ENCODE measurements around the gene SEMA4D. TPM values are rescaled to one million over a fixed set of nuclear protein-coding genes. Genes with fewer than 3 reads are reported as not detected.

SEMA4D gene
- total and polyA plus RNA-seq, 2 of the 13 experiments (the other 11 are each of a cell fraction or from before 2014, with no cell fraction given) = 0.13 to 0.16 TPM

- no peak overlapping the region for H3K4me3 ChIP-seq (replicated peaks in 1 of 3; ENCODE audit: insufficient read depth in 1 of 3, low read depth in 2 of 3, low read length in 3 of 3)
- 35% methylated on average over 8 of the region's 11 CpGs for WGBS (ENCODE audit: low lambda C conversion rate)
- FAIRE-seq (no peak), ATAC-seq (no peak), DNase-seq (ENCODE audit: low spot score) (no peak)
- CTCF ChIA-PET (ENCODE audit: low intra/inter-chr PET ratio, low total read pairs) = no interaction called here
- no peak overlapping the region for H2AFZ ChIP-seq (ENCODE audit: low read length)
- TF ChIP-seq ZNF687 (CRISPR knock-in tag; IDR thresholded peaks at IDR 0.05) = no peak
- TF ChIP-seq ISL2 (CRISPR knock-in tag; IDR thresholded peaks at IDR 0.05) = no peak
- TF ChIP-seq ZNF552 (CRISPR knock-in tag; IDR thresholded peaks at IDR 0.05; ENCODE audit: borderline replicate concordance) = no peak
- TF ChIP-seq, protein P1, sequence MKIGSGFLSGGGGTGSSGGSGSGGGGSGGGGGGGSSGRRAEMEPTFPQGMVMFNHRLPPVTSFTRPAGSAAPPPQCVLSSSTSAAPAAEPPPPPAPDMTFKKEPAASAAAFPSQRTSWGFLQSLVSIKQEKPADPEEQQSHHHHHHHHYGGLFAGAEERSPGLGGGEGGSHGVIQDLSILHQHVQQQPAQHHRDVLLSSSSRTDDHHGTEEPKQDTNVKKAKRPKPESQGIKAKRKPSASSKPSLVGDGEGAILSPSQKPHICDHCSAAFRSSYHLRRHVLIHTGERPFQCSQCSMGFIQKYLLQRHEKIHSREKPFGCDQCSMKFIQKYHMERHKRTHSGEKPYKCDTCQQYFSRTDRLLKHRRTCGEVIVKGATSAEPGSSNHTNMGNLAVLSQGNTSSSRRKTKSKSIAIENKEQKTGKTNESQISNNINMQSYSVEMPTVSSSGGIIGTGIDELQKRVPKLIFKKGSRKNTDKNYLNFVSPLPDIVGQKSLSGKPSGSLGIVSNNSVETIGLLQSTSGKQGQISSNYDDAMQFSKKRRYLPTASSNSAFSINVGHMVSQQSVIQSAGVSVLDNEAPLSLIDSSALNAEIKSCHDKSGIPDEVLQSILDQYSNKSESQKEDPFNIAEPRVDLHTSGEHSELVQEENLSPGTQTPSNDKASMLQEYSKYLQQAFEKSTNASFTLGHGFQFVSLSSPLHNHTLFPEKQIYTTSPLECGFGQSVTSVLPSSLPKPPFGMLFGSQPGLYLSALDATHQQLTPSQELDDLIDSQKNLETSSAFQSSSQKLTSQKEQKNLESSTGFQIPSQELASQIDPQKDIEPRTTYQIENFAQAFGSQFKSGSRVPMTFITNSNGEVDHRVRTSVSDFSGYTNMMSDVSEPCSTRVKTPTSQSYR (CRISPR knock-in tag; IDR thresholded peaks at IDR 0.05; ENCODE audit: borderline replicate concordance) = no peak
- no peak for TF ChIP-seq ZNF703 (CRISPR knock-in tag; IDR thresholded peaks at IDR 0.05; ENCODE audit: borderline replicate concordance)
- no peak for TF ChIP-seq HHEX (CRISPR knock-in tag; IDR thresholded peaks at IDR 0.05)
- TF ChIP-seq KLF11 (CRISPR knock-in tag; IDR thresholded peaks at IDR 0.05) = no peak
- no peak for TF ChIP-seq ZNF746 (CRISPR knock-in tag; IDR thresholded peaks at IDR 0.05)
- no peak for TF ChIP-seq ZBTB38 (CRISPR knock-in tag; IDR thresholded peaks at IDR 0.05)
- no peak for TF ChIP-seq ZNF883 (CRISPR knock-in tag; IDR thresholded peaks at IDR 0.05; ENCODE audit: not compliant biosample characterization)
- no peak overlapping the region for H3K27ac ChIP-seq (ENCODE audit: extremely low read length, insufficient read depth, low read length)
- POLR2A ChIA-PET = no interaction called here
- BruUV-seq (replicated peaks) = no TSS peak
- H3K9me3 ChIP-seq (ENCODE audit: low read length) = no peaks in the 10 kb centered on the region
- in situ Hi-C loops (cut with HindIII; ENCODE audit: extremely low pct_ligation_motif_present, low pct_unique_long_range_greater_than_20kb) = no loop called here
- H3K4me2 ChIP-seq (ENCODE audit: low read depth, low read length) = no peak overlapping the region
- intact Hi-C loops (cut with micrococcal nuclease; ENCODE audit: unreplicated experiment) = no loop called here
- H3K36me3 ChIP-seq (replicated peaks in 1 of 2; ENCODE audit: control insufficient read depth in 1 of 2, insufficient read depth in 2 of 2, low read length in 2 of 2) = no peaks in the 10 kb centered on the region
- H4K20me1 ChIP-seq (ENCODE audit: insufficient read depth, low read length) = no peaks in the 10 kb centered on the region
- H3K9ac ChIP-seq (ENCODE audit: insufficient read depth, low read depth, low read length) = no peak overlapping the region
- H3K79me2 ChIP-seq (ENCODE audit: insufficient read depth, low read length) = no peaks in the 10 kb centered on the region
- 0 out of 2 replicates have a peak, but pooled peaks cover under 1% of the 10 kb centered on the region for H3K4me1 ChIP-seq (ENCODE audit: insufficient read depth, low read length)
- H3K27me3 ChIP-seq (ENCODE audit: control insufficient read depth in 1 of 2, insufficient read depth in 2 of 2, low read length in 2 of 2) = no peaks in the 10 kb centered on the region; a peak in 2 of 5 replicates
Observed at GRCh38 chr9:89395931-89396710, 101.8 kb downstream of the SEMA4D start.
